Measurements from ENCODE around the gene SLC20A1. TPM values are rescaled to one million over a fixed set of nuclear protein-coding genes. Genes with fewer than 3 reads are reported as not detected.
"Not testable (repeated sequence)": the region's sequence is repeated elsewhere in the genome, so short reads cannot be mapped to it uniquely, and the experiment has no call there.

Gene SLC20A1
- total RNA-seq, 1 donor from 2014 or later = 81.2 TPM

- DNase-seq (ENCODE audit: low read depth, low spot score) = no peak
These were observed 1.4 kb upstream of the SLC20A1 start for GRCh38 chr2:112644155-112644932.

- no peak for DNase-seq (ENCODE audit: low read depth, low spot score)
These were observed 818 bp upstream of the SLC20A1 start for GRCh38 chr2:112644933-112645309.

GRCh38 chr2:112646102-112646719 lies 472 bp downstream of the SLC20A1 start:
- no peak for DNase-seq (ENCODE audit: low read depth, low spot score)

- DNase-seq (ENCODE audit: low read depth, low spot score) = no peak
These were observed 1.3 kb downstream of the SLC20A1 start for GRCh38 chr2:112646791-112647689.

GRCh38 chr2:112648081-112648480 lies 2.3 kb downstream of the SLC20A1 start:
- DNase-seq (ENCODE audit: low read depth, low spot score) = no peak

GRCh38 chr2:112656679-112657078 lies 10.9 kb downstream of the SLC20A1 start:
- DNase-seq (ENCODE audit: low read depth, low spot score) = no peak

- DNase-seq (ENCODE audit: low read depth, low spot score) = no peak
These were observed 12.6 kb downstream of the SLC20A1 start for GRCh38 chr2:112658301-112658700.

- DNase-seq (ENCODE audit: low read depth, low spot score) = no peak
These were observed 13.3 kb downstream of the SLC20A1 start for GRCh38 chr2:112658839-112659667.

- DNase-seq (ENCODE audit: low read depth, low spot score) = no peak
These were observed 14.4 kb downstream of the SLC20A1 start for GRCh38 chr2:112660138-112660537.

GRCh38 chr2:112661656-112662305 lies 16.0 kb downstream of the SLC20A1 start:
- no peak for DNase-seq (ENCODE audit: low read depth, low spot score)

- DNase-seq (ENCODE audit: low read depth, low spot score) = no peak
These were observed 17.0 kb downstream of the SLC20A1 start for GRCh38 chr2:112662704-112663103.

- DNase-seq (ENCODE audit: low read depth, low spot score) = no peak
These were observed 18.9 kb downstream of the SLC20A1 start for GRCh38 chr2:112664689-112665088.

- no peak for DNase-seq (ENCODE audit: low read depth, low spot score)
These were observed 19.5 kb downstream of the SLC20A1 start for GRCh38 chr2:112665113-112665780.

GRCh38 chr2:112666761-112667122 lies 21.0 kb downstream of the SLC20A1 start:
- DNase-seq (ENCODE audit: low read depth, low spot score) = no peak

GRCh38 chr2:112667540-112667939 lies 21.8 kb downstream of the SLC20A1 start:
- not testable (repeated sequence) for DNase-seq (ENCODE audit: low read depth, low spot score)

GRCh38 chr2:112669667-112670066 lies 23.9 kb downstream of the SLC20A1 start:
- DNase-seq (ENCODE audit: low read depth, low spot score) = no peak

GRCh38 chr2:112670252-112671022 lies 24.7 kb downstream of the SLC20A1 start:
- no peak for DNase-seq (ENCODE audit: low read depth, low spot score)

GRCh38 chr2:112671801-112672200 lies 26.1 kb downstream of the SLC20A1 start:
- no peak for DNase-seq (ENCODE audit: low read depth, low spot score)

GRCh38 chr2:112673008-112673407 lies 27.3 kb downstream of the SLC20A1 start:
- no peak for DNase-seq (ENCODE audit: low read depth, low spot score)

All from pulmonary artery endothelial cell (primary cell).